Osteoblast (primary cell): ENCODE results near the gene DRD4. TPM values are rescaled to one million over a fixed set of nuclear protein-coding genes. Genes with fewer than 3 reads are reported as not detected.

ENCODE experiments used
- DNase-seq: peaks from one replicate; pipeline ENCODE4 v3.0.0; 2011; ENCODE audit warnings: low spot score, mixed read lengths; ENCODE audit not compliant: insufficient read length; ENCODE audit errors: missing footprints
- H2AFZ ChIP-seq: 2 replicates; pipeline ENCODE4 v1.6.0; 2011; ENCODE audit warnings: mild to moderate bottlenecking, low read length
- H3K27ac ChIP-seq: 2 replicates; pipeline ENCODE4 v1.5.1; 2011; ENCODE audit warnings: mild to moderate bottlenecking, low read depth, low read length, moderate library complexity
- H3K27me3 ChIP-seq: 2 replicates; pipeline ENCODE4 v1.6.0; 2012; ENCODE audit warnings: mild to moderate bottlenecking, control low read depth, inconsistent platforms, low read length, moderate library complexity; ENCODE audit not compliant: insufficient read depth
- H3K36me3 ChIP-seq: 2 replicates; pipeline ENCODE4 v1.5.1; 2011; ENCODE audit warnings: mild to moderate bottlenecking, low read length, control low read depth, moderate library complexity; ENCODE audit not compliant: insufficient read depth
- H3K4me1 ChIP-seq: 2 replicates; pipeline ENCODE4 v1.5.1; 2011; ENCODE audit warnings: mild to moderate bottlenecking, low read length, control low read depth, moderate library complexity; ENCODE audit not compliant: insufficient read depth
- H3K4me2 ChIP-seq: 2 replicates; pipeline ENCODE4 v1.6.0; 2011; ENCODE audit warnings: mild to moderate bottlenecking, low read length; ENCODE audit not compliant: insufficient read depth
- H3K4me3 ChIP-seq: fragments of 200-600 bp; sonication (generic); 3 replicates; pipeline ENCODE4 v1.5.1; 2012; ENCODE audit warnings: mild to moderate bottlenecking, low read length, inconsistent platforms; ENCODE audit not compliant: insufficient read depth
- H3K79me2 ChIP-seq: 2 replicates; pipeline ENCODE4 v1.6.0; 2012; ENCODE audit warnings: mild to moderate bottlenecking, low read length, control low read depth, inconsistent platforms; ENCODE audit not compliant: insufficient read depth
- H3K9me3 ChIP-seq: 2 replicates; pipeline ENCODE4 v1.5.1; 2011; ENCODE audit warnings: low read depth, low read length, control low read depth
- H4K20me1 ChIP-seq: 2 replicates; pipeline ENCODE4 v1.6.0; 2012; ENCODE audit warnings: mild to moderate bottlenecking, low read length, control low read depth; ENCODE audit not compliant: insufficient read depth
- total RNA-seq: library from RNA; depleted of rRNA; stranded (reverse); fragments of >200 nt; gene quantifications from 2 replicates; pipeline ENCODE4 v1.2.3, GENCODE V29; 2012
- TF ChIP-seq, protein P1 (sequence below): IDR thresholded peaks from 2 replicates; pipeline ENCODE4 v1.5.1; 2011; ENCODE audit warnings: mild to moderate bottlenecking, low read depth, low read length, moderate library complexity; ENCODE audit errors: extremely low read depth

Gene DRD4
- total RNA-seq, 1 donor, result not detected

DNA sequence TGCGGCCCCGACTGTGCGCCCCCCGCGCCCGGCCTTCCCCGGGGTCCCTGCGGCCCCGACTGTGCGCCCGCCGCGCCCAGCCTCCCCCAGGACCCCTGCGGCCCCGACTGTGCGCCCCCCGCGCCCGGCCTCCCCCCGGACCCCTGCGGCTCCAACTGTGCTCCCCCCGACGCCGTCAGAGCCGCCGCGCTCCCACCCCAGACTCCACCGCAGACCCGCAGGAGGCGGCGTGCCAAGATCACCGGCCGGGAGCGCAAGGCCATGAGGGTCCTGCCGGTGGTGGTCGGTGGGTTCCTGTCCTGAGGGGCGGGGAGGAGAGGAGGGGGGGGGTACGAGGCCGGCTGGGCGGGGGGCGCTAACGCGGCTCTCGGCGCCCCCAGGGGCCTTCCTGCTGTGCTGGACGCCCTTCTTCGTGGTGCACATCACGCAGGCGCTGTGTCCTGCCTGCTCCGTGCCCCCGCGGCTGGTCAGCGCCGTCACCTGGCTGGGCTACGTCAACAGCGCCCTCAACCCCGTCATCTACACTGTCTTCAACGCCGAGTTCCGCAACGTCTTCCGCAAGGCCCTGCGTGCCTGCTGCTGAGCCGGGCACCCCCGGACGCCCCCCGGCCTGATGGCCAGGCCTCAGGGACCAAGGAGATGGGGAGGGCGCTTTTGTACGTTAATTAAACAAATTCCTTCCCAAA is 3.1 kb downstream of the DRD4 start:
- H3K4me2 ChIP-seq, result no peak overlapping the region

GRCh38 chr11:641806-642370 is 4.8 kb downstream of the DRD4 start:
- TF ChIP-seq, protein P1, sequence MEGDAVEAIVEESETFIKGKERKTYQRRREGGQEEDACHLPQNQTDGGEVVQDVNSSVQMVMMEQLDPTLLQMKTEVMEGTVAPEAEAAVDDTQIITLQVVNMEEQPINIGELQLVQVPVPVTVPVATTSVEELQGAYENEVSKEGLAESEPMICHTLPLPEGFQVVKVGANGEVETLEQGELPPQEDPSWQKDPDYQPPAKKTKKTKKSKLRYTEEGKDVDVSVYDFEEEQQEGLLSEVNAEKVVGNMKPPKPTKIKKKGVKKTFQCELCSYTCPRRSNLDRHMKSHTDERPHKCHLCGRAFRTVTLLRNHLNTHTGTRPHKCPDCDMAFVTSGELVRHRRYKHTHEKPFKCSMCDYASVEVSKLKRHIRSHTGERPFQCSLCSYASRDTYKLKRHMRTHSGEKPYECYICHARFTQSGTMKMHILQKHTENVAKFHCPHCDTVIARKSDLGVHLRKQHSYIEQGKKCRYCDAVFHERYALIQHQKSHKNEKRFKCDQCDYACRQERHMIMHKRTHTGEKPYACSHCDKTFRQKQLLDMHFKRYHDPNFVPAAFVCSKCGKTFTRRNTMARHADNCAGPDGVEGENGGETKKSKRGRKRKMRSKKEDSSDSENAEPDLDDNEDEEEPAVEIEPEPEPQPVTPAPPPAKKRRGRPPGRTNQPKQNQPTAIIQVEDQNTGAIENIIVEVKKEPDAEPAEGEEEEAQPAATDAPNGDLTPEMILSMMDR, result no peak
- Histone ChIP-seq H4K20me1 (peaks cover 21% of the 10 kb centered on the region), H3K27me3 (peaks cover 10% of the 10 kb centered on the region), H2AFZ (no peak overlapping the region), H3K79me2 (no peaks in the 10 kb centered on the region), H3K4me2 (no peak overlapping the region), H3K9me3 (no peaks in the 10 kb centered on the region), H3K4me1 (no peaks in the 10 kb centered on the region), H3K27ac (no peak overlapping the region), H3K4me3 (no peak overlapping the region), H3K36me3 (no peaks in the 10 kb centered on the region)
- DNase-seq, result peak; percentile 84

More for the DNA sequence above, 3.1 kb downstream of the DRD4 start:
- Histone ChIP-seq H3K27ac (no peak overlapping the region), H3K36me3 (no peaks in the 10 kb centered on the region), H3K27me3 (peaks cover 14% of the 10 kb centered on the region), H3K4me3 (no peak overlapping the region), H3K4me1 (no peaks in the 10 kb centered on the region), H3K79me2 (no peaks in the 10 kb centered on the region), H4K20me1 (peaks cover 34% of the 10 kb centered on the region), H3K9me3 (no peaks in the 10 kb centered on the region), H2AFZ (no peak overlapping the region)
- peak; percentile 71 for DNase-seq
- TF ChIP-seq, protein P1, result no peak

DNA sequence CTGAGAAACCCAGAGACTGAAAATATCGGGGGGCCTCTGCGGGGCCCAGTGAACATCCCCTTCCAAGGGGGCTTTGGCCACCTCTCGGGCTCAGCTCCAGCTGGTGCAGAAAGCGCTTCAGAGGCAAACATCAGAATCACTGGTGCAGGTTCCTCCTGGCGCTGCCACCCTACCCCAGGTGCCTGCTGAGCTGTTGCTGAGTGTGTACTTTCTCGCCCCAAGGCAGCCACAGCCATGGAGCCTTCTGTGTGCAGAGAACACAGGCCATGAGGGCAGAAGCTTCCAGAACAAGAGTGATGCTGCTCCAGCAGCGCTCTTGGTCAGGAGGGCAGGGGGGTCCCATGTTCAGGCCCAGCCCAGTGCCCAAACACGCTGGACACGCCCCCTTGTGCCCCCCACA is 6.3 kb downstream of the DRD4 start:
- Histone ChIP-seq H3K27ac (no peak overlapping the region), H3K79me2 (no peaks in the 10 kb centered on the region), H3K4me3 (no peak overlapping the region), H3K36me3 (peaks cover under 1% of the 10 kb centered on the region), H3K27me3 (no peaks in the 10 kb centered on the region), H4K20me1 (peaks cover 11% of the 10 kb centered on the region), H3K9me3 (no peaks in the 10 kb centered on the region), H3K4me1 (no peaks in the 10 kb centered on the region), H3K4me2 (no peak overlapping the region), H2AFZ (no peak overlapping the region)
- DNase-seq, result peak; percentile 75
- TF ChIP-seq, protein P1, result no peak
